ENCODE data around the gene ZNF565.

Gene ZNF565

GRCh38 chr19:36212895-36213294 is 1.6 kb downstream of the ZNF565 start:
- H3F3A ChIP-seq (ENCODE audit: insufficient read depth, low read length): no peaks in the 10 kb centered on the region
- H3K4me2 ChIP-seq (ENCODE audit: low read length): no peak overlapping the region
- no peak overlapping the region for H3K9ac ChIP-seq (ENCODE audit: low read length)
- no peak overlapping the region for H2AFZ ChIP-seq (ENCODE audit: low read length)
- peaks cover 21% of the 10 kb centered on the region for H3K4me1 ChIP-seq (ENCODE audit: insufficient read depth, low read length, severe bottlenecking)
- H3K36me3 ChIP-seq (ENCODE audit: insufficient read depth, low read length): peaks cover 11% of the 10 kb centered on the region
- H4K20me1 ChIP-seq (ENCODE audit: insufficient read depth, low read length): no peaks in the 10 kb centered on the region
- H3K4me3 ChIP-seq (ENCODE audit: low read depth, low read length, poor library complexity, severe bottlenecking): no peak overlapping the region
- H3K27me3 ChIP-seq (ENCODE audit: insufficient read depth, low read length): no peaks in the 10 kb centered on the region
- peaks cover 29% of the 10 kb centered on the region for H3K79me2 ChIP-seq (ENCODE audit: insufficient read depth, low read length)
- no peaks in the 10 kb centered on the region for H3K9me3 ChIP-seq (ENCODE audit: low read length)
- H3K27ac ChIP-seq (ENCODE audit: low read depth, low read length, poor library complexity, severe bottlenecking): no peak overlapping the region
- H3K9me2 ChIP-seq (ENCODE audit: low read depth, low read length): no peaks in the 10 kb centered on the region
- TF ChIP-seq EZH2 (IDR thresholded peaks at IDR 0.05; ENCODE audit: borderline replicate concordance, low read length) (no peak), CTCF (IDR thresholded peaks at IDR 0.05; ENCODE audit: low read length) (no peak)

- Histone ChIP-seq H3K9ac (ENCODE audit: low read length) (no peak overlapping the region), H3K9me3 (ENCODE audit: low read length) (no peaks in the 10 kb centered on the region), H3K4me3 (ENCODE audit: low read depth, low read length, poor library complexity, severe bottlenecking) (no peak overlapping the region), H3K27ac (ENCODE audit: low read depth, low read length, poor library complexity, severe bottlenecking) (no peak overlapping the region), H3K79me2 (ENCODE audit: insufficient read depth, low read length) (peaks cover 5% of the 10 kb centered on the region), H2AFZ (ENCODE audit: low read length) (no peak overlapping the region), H4K20me1 (ENCODE audit: insufficient read depth, low read length) (no peaks in the 10 kb centered on the region), H3F3A (ENCODE audit: insufficient read depth, low read length) (no peaks in the 10 kb centered on the region), H3K36me3 (ENCODE audit: insufficient read depth, low read length) (no peaks in the 10 kb centered on the region), H3K9me2 (ENCODE audit: low read depth, low read length) (no peaks in the 10 kb centered on the region), H3K27me3 (ENCODE audit: insufficient read depth, low read length) (no peaks in the 10 kb centered on the region), H3K4me2 (ENCODE audit: low read length) (no peak overlapping the region), H3K4me1 (ENCODE audit: insufficient read depth, low read length, severe bottlenecking) (peaks cover 20% of the 10 kb centered on the region)
- TF ChIP-seq CTCF (IDR thresholded peaks at IDR 0.05; ENCODE audit: low read length) (no peak), EZH2 (IDR thresholded peaks at IDR 0.05; ENCODE audit: borderline replicate concordance, low read length) (no peak)
Observed at GRCh38 chr19:36210497-36210896, 4.0 kb downstream of the ZNF565 start.

- no peaks in the 10 kb centered on the region for H3K9me2 ChIP-seq (ENCODE audit: low read depth, low read length)
- H2AFZ ChIP-seq (ENCODE audit: low read length): no peak overlapping the region
- H3K27ac ChIP-seq (ENCODE audit: low read depth, low read length, poor library complexity, severe bottlenecking): no peak overlapping the region
- peaks cover 20% of the 10 kb centered on the region for H3K4me1 ChIP-seq (ENCODE audit: insufficient read depth, low read length, severe bottlenecking)
- H3F3A ChIP-seq (ENCODE audit: insufficient read depth, low read length): no peaks in the 10 kb centered on the region
- H3K36me3 ChIP-seq (ENCODE audit: insufficient read depth, low read length): no peaks in the 10 kb centered on the region
- no peak overlapping the region for H3K9ac ChIP-seq (ENCODE audit: low read length)
- H3K27me3 ChIP-seq (ENCODE audit: insufficient read depth, low read length): no peaks in the 10 kb centered on the region
- no peak overlapping the region for H3K4me3 ChIP-seq (ENCODE audit: low read depth, low read length, poor library complexity, severe bottlenecking)
- TF ChIP-seq CTCF (IDR thresholded peaks at IDR 0.05; ENCODE audit: low read length) (no peak), EZH2 (IDR thresholded peaks at IDR 0.05; ENCODE audit: borderline replicate concordance, low read length) (no peak)
- no peaks in the 10 kb centered on the region for H4K20me1 ChIP-seq (ENCODE audit: insufficient read depth, low read length)
- no peaks in the 10 kb centered on the region for H3K9me3 ChIP-seq (ENCODE audit: low read length)
- H3K79me2 ChIP-seq (ENCODE audit: insufficient read depth, low read length): no peaks in the 10 kb centered on the region
- H3K4me2 ChIP-seq (ENCODE audit: low read length): no peak overlapping the region
Observed at GRCh38 chr19:36209372-36209771, 5.1 kb downstream of the ZNF565 start.

All from OCI-LY1 (cell line).